HepG2 (cell line): Measurements from ENCODE around the gene ABCA2. TPM values are rescaled to one million over a fixed set of nuclear protein-coding genes. Genes with fewer than 3 reads are reported as not detected.

Source experiments
- BORCS8-MEF2B ChIP-seq: sonication (generic); formaldehyde crosslinking; IDR thresholded peaks from 2 replicates; pipeline ENCODE4 v1.8.0; 2022; ENCODE audit warnings: mild to moderate bottlenecking, missing genetic modification reagents
- CREM ChIP-seq, 2 experiments: sonication (generic) in 1 of 2; formaldehyde crosslinking in 1 of 2; IDR thresholded peaks; 2 replicates each; pipeline versions ENCODE4 v1.4.0 to v1.6.1; 2016 to 2020; ENCODE audit warnings: antibody characterized with exemption in 1 of 2, mild to moderate bottlenecking in 1 of 2, missing genetic modification reagents in 1 of 2
- GATAD1 ChIP-seq: IDR thresholded peaks from 2 replicates; pipeline ENCODE4 v1.6.1; 2016; ENCODE audit warnings: missing genetic modification reagents, missing compliant biosample characterization
- HDAC2 ChIP-seq: sonication (generic); formaldehyde crosslinking; IDR thresholded peaks from 2 replicates; pipeline ENCODE4 v1.4.0; 2020; ENCODE audit warnings: missing genetic modification reagents
- MED1 ChIP-seq: sonication (generic); formaldehyde crosslinking; IDR thresholded peaks from 2 replicates; pipeline ENCODE4 v1.4.0; 2020; ENCODE audit warnings: missing genetic modification reagents
- MEF2D ChIP-seq: sonication (generic); formaldehyde crosslinking; IDR thresholded peaks from 2 replicates; pipeline ENCODE4 v1.5.1; 2020; ENCODE audit warnings: mild to moderate bottlenecking, missing genetic modification reagents
- NKX3-1 ChIP-seq: sonication (generic); formaldehyde crosslinking; IDR thresholded peaks from 2 replicates; pipeline ENCODE4 v1.5.0; 2020; ENCODE audit warnings: missing genetic modification reagents
- SNRNP70 ChIP-seq: fragments of 200-400 bp; formaldehyde crosslinking; IDR thresholded peaks from 2 replicates; pipeline ENCODE4 v1.6.1; 2017; ENCODE audit warnings: mild to moderate bottlenecking, low read depth, low read length, moderate library complexity
- THRA ChIP-seq: sonication (generic); formaldehyde crosslinking; IDR thresholded peaks from 2 replicates; pipeline ENCODE4 v1.4.0; 2020; ENCODE audit warnings: missing genetic modification reagents, borderline replicate concordance
- TOE1 ChIP-seq: sonication (generic); formaldehyde crosslinking; IDR thresholded peaks from 2 replicates; pipeline ENCODE4 v1.4.0; 2020; ENCODE audit warnings: mild to moderate bottlenecking, missing genetic modification reagents
- ZNF614 ChIP-seq: IDR thresholded peaks from 2 replicates; pipeline ENCODE4 v1.6.1; 2018; ENCODE audit warnings: missing biosample characterization, missing genetic modification reagents, inconsistent platforms, borderline replicate concordance
- ZNF615 ChIP-seq: sonication (generic); formaldehyde crosslinking; IDR thresholded peaks from 2 replicates; pipeline ENCODE4 v1.5.0; 2020; ENCODE audit warnings: mild to moderate bottlenecking, missing genetic modification reagents, borderline replicate concordance
- ZNF616 ChIP-seq: sonication (generic); formaldehyde crosslinking; IDR thresholded peaks from 2 replicates; pipeline ENCODE4 v1.5.0; 2020; ENCODE audit warnings: low read depth, mild to moderate bottlenecking, missing genetic modification reagents
- ZNF639 ChIP-seq: conservative IDR thresholded peaks from 2 replicates; pipeline ENCODE4 v1.6.1; 2018; ENCODE audit warnings: missing genetic modification reagents
- ZNF678 ChIP-seq: sonication (generic); formaldehyde crosslinking; IDR thresholded peaks from 2 replicates; pipeline ENCODE4 v1.4.0; 2020; ENCODE audit warnings: mild to moderate bottlenecking, missing genetic modification reagents
- ZNF891 ChIP-seq: sonication (generic); formaldehyde crosslinking; IDR thresholded peaks from 2 replicates; pipeline ENCODE4 v1.5.0; 2020; ENCODE audit warnings: mild to moderate bottlenecking, missing genetic modification reagents
- ZSCAN12 ChIP-seq: sonication (generic); formaldehyde crosslinking; IDR thresholded peaks from 2 replicates; pipeline ENCODE4 v1.9.0; 2021; ENCODE audit warnings: mild to moderate bottlenecking, missing genetic modification reagents
- polyA plus RNA-seq, 8 experiments: library from polyadenylated mRNA; depleted of rRNA in 3 of 8; stranded (reverse) in 7 of 8; unstranded in 1 of 8; fragments of >200 nt; fragmentation: Illumina TruSeq in 4 of 8; extraction: Trizol in 4 of 8; gene quantifications; 2 replicates each; pipeline versions ENCODE4 v1.2.1 to v1.2.3, GENCODE V29; 2011 to 2016; ENCODE audit warnings: low read depth in 4 of 8, missing spikeins in 1 of 8, mixed read lengths in 1 of 8; ENCODE audit not compliant: insufficient read depth in 1 of 8
- total RNA-seq, 5 experiments: library from RNA; depleted of rRNA; stranded (reverse); fragments of >200 nt; fragmentation: Illumina TruSeq; extraction: Trizol; gene quantifications; 2 replicates each; pipeline ENCODE4 v1.2.3, GENCODE V29; 2016; ENCODE audit warnings: low read depth in 1 of 5
- TF ChIP-seq, protein P1 (sequence below): IDR thresholded peaks from 2 replicates; pipeline ENCODE4 v1.6.1; 2018; ENCODE audit warnings: missing genetic modification reagents
- TF ChIP-seq, protein P2 (sequence below): sonication (generic); formaldehyde crosslinking; IDR thresholded peaks from 2 replicates; pipeline ENCODE4 v1.4.0; 2020; ENCODE audit warnings: missing genetic modification reagents
- TF ChIP-seq, protein P3 (sequence below): sonication (generic); formaldehyde crosslinking; conservative IDR thresholded peaks from 2 replicates; pipeline ENCODE4 v1.4.0; 2020; ENCODE audit warnings: missing genetic modification reagents
- TF ChIP-seq, protein P4 (sequence below): sonication (generic); formaldehyde crosslinking; IDR thresholded peaks from 2 replicates; pipeline ENCODE4 v1.8.0; 2022; ENCODE audit warnings: mild to moderate bottlenecking, missing genetic modification reagents, moderate library complexity

Gene ABCA2
- total and polyA plus RNA-seq, 2 of the 13 experiments (the other 11 are each of a cell fraction or from before 2014, with no cell fraction given): 2.9 to 19.2 TPM

- no peak for TF ChIP-seq ZNF639 (CRISPR knock-in tag)
- TF ChIP-seq BORCS8-MEF2B (CRISPR knock-in tag): peak; percentile 58; the same call in 1 of the 2 replicates
- no peak for TF ChIP-seq ZNF678
- TF ChIP-seq ZNF616 (CRISPR knock-in tag): no peak
- TF ChIP-seq TOE1 (CRISPR knock-in tag): no peak
- TF ChIP-seq, protein P1, sequence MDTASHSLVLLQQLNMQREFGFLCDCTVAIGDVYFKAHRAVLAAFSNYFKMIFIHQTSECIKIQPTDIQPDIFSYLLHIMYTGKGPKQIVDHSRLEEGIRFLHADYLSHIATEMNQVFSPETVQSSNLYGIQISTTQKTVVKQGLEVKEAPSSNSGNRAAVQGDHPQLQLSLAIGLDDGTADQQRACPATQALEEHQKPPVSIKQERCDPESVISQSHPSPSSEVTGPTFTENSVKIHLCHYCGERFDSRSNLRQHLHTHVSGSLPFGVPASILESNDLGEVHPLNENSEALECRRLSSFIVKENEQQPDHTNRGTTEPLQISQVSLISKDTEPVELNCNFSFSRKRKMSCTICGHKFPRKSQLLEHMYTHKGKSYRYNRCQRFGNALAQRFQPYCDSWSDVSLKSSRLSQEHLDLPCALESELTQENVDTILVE (CRISPR knock-in tag): peak; percentile 33; the same call in 1 of the 2 replicates
- TF ChIP-seq, protein P2, sequence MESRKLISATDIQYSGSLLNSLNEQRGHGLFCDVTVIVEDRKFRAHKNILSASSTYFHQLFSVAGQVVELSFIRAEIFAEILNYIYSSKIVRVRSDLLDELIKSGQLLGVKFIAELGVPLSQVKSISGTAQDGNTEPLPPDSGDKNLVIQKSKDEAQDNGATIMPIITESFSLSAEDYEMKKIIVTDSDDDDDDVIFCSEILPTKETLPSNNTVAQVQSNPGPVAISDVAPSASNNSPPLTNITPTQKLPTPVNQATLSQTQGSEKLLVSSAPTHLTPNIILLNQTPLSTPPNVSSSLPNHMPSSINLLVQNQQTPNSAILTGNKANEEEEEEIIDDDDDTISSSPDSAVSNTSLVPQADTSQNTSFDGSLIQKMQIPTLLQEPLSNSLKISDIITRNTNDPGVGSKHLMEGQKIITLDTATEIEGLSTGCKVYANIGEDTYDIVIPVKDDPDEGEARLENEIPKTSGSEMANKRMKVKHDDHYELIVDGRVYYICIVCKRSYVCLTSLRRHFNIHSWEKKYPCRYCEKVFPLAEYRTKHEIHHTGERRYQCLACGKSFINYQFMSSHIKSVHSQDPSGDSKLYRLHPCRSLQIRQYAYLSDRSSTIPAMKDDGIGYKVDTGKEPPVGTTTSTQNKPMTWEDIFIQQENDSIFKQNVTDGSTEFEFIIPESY (CRISPR knock-in tag): no peak
- no peak for TF ChIP-seq MEF2D (CRISPR knock-in tag)
- peak; percentile 44; the same call in 1 of the 2 replicates for TF ChIP-seq ZNF891
- no peak for TF ChIP-seq ZSCAN12 (CRISPR knock-in tag)
- TF ChIP-seq, protein P3, sequence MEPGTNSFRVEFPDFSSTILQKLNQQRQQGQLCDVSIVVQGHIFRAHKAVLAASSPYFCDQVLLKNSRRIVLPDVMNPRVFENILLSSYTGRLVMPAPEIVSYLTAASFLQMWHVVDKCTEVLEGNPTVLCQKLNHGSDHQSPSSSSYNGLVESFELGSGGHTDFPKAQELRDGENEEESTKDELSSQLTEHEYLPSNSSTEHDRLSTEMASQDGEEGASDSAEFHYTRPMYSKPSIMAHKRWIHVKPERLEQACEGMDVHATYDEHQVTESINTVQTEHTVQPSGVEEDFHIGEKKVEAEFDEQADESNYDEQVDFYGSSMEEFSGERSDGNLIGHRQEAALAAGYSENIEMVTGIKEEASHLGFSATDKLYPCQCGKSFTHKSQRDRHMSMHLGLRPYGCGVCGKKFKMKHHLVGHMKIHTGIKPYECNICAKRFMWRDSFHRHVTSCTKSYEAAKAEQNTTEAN (CRISPR knock-in tag): 0 out of 2 replicates have a peak, but pooled peaks have one; percentile 42
- no peak for TF ChIP-seq ZNF614 (CRISPR knock-in tag)
- TF ChIP-seq THRA: no peak
- TF ChIP-seq HDAC2 (CRISPR knock-in tag): no peak
- TF ChIP-seq SNRNP70: no peak
- TF ChIP-seq, protein P4, sequence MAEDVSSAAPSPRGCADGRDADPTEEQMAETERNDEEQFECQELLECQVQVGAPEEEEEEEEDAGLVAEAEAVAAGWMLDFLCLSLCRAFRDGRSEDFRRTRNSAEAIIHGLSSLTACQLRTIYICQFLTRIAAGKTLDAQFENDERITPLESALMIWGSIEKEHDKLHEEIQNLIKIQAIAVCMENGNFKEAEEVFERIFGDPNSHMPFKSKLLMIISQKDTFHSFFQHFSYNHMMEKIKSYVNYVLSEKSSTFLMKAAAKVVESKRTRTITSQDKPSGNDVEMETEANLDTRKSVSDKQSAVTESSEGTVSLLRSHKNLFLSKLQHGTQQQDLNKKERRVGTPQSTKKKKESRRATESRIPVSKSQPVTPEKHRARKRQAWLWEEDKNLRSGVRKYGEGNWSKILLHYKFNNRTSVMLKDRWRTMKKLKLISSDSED (CRISPR knock-in tag): no peak
- TF ChIP-seq GATAD1 (CRISPR knock-in tag): no peak
- no peak for TF ChIP-seq NKX3-1 (CRISPR knock-in tag)
- no peak for TF ChIP-seq CREM (IDR thresholded peaks at IDR 0.05)
- no peak for TF ChIP-seq CREM (CRISPR knock-in tag; IDR thresholded peaks at IDR 0.05)
- no peak for TF ChIP-seq ZNF615 (CRISPR knock-in tag)
- TF ChIP-seq MED1 (CRISPR knock-in tag): no peak; the same call in 1 of the 2 replicates
Measured at GRCh38 chr9:136991993-136992818, 35.8 kb downstream of the ABCA2 start, which contains the start of gene PAXX (continued).
